HCT116 (cell line): ENCODE data around the gene SLC22A23. TPM values are rescaled to one million over a fixed set of nuclear protein-coding genes. Genes with fewer than 3 reads are reported as not detected.

Experiments
- ATAC-seq: fragments of 200-7000 bp; cut with Tn5 transposase; 2 replicates; pipeline ENCODE4 v1.9.1; 2020; ENCODE audit warnings: mild to moderate bottlenecking, moderate library complexity
- BruUV-seq: library from RNA; stranded (reverse); fragments of 400-500 nt; replicated peaks from 2 replicates; lab custom pipeline; 2021; lab: Mats Ljungman, UMichigan
- CTCF ChIA-PET: fragments of 300-600 bp; sonication (Branson Sonifier 250); formaldehyde crosslinking; loops from one replicate; lab custom pipeline; 2021; ENCODE audit warnings: antibody characterized with exemption; lab: Charles Lee
- POLR2A ChIA-PET: fragments of 300-600, 350-600 bp; sonication (Branson Sonifier 250); formaldehyde crosslinking; loops from one replicate; lab custom pipeline; 2021; ENCODE audit warnings: antibody characterized with exemption; lab: Charles Lee
- RAD21 ChIA-PET, 2 experiments: fragments of 300-600 bp; sonication (Branson Sonifier 250); formaldehyde crosslinking; loops; one replicate each; lab custom pipeline; 2023; ENCODE audit warnings: low total read pairs in 2 of 2; ENCODE audit not compliant: uncharacterized antibody in 2 of 2, unreplicated experiment in 2 of 2, low non-redundant PET in 1 of 2; lab: Charles Lee
- DNase-seq: peaks from one replicate; pipeline ENCODE4 v3.0.0-alpha.2; 2010; ENCODE audit warnings: low read depth, low spot score
- H2AFZ ChIP-seq: fragments of 200-600 bp; shearing (Covaris generic), sonication (generic); 2 replicates; pipeline ENCODE4 v1.6.1; 2017; ENCODE audit warnings: low read depth, mixed run types, mixed read lengths, antibody characterized with exemption, low read length; ENCODE audit not compliant: poor library complexity, severe bottlenecking
- H3K27ac ChIP-seq: 2 replicates; pipeline ENCODE4 v1.5.1; 2012; ENCODE audit warnings: low read depth, low read length
- H3K27me3 ChIP-seq: fragments of 200-600 bp; sonication (generic); 2 replicates; pipeline ENCODE4 v1.6.1; 2016; ENCODE audit warnings: mixed run types, low read length, mixed read lengths; ENCODE audit not compliant: insufficient read depth
- H3K36me3 ChIP-seq, 2 experiments: fragments of 200-500 bp in 1 of 2; fragments of 200-600 bp in 1 of 2; sonication (Bioruptor generic) in 1 of 2; sonication (generic) in 1 of 2; 2 replicates each; pipeline versions ENCODE4 v1.5.1 to v1.6.1; 2014 to 2016; ENCODE audit warnings: low read length in 2 of 2, inconsistent platforms in 1 of 2, mixed read lengths in 1 of 2, mixed run types in 1 of 2; ENCODE audit not compliant: insufficient read depth in 2 of 2, control insufficient read depth in 1 of 2
- H3K4me1 ChIP-seq, 2 experiments: fragments of 200-600 bp in 1 of 2; sonication (generic) in 1 of 2; 2 replicates each; pipeline versions ENCODE4 v1.5.1 to v1.6.1; 2012 to 2017; ENCODE audit warnings: low read length in 2 of 2, inconsistent platforms in 1 of 2, mild to moderate bottlenecking in 1 of 2, mixed read lengths in 1 of 2, mixed run types in 1 of 2, moderate library complexity in 1 of 2; ENCODE audit not compliant: insufficient read depth in 2 of 2, control insufficient read depth in 1 of 2
- H3K4me2 ChIP-seq: fragments of 200-600 bp; sonication (generic); 2 replicates; pipeline ENCODE4 v1.6.1; 2017; ENCODE audit warnings: mixed run types, low read length, mixed read lengths
- H3K4me3 ChIP-seq, 2 experiments: fragments of 200-600 bp in 1 of 2; sonication (generic) in 1 of 2; replicated peaks in 1 of 2; 2 replicates each; pipeline ENCODE4 v1.5.1; 2011 to 2016; ENCODE audit warnings: low read length in 2 of 2, control low read depth in 1 of 2, low read depth in 1 of 2, mild to moderate bottlenecking in 1 of 2, mixed read lengths in 1 of 2, mixed run types in 1 of 2
- H3K79me2 ChIP-seq: fragments of 200-600 bp; sonication (generic); 2 replicates; pipeline ENCODE4 v1.6.1; 2017; ENCODE audit warnings: mild to moderate bottlenecking, mixed run types, low read length, moderate library complexity, mixed read lengths; ENCODE audit not compliant: insufficient read depth
- H3K9ac ChIP-seq: fragments of 200-600 bp; sonication (generic); 2 replicates; pipeline ENCODE4 v1.6.1; 2016; ENCODE audit warnings: low read length, mixed read lengths
- H3K9me2 ChIP-seq: fragments of 200-600 bp; sonication (generic), shearing (Covaris generic); 2 replicates; pipeline ENCODE4 v1.6.1; 2017; ENCODE audit warnings: mixed run types, mild to moderate bottlenecking, moderate library complexity; ENCODE audit not compliant: insufficient read depth
- H3K9me3 ChIP-seq, 2 experiments: fragments of 200-500 bp in 1 of 2; fragments of 200-600 bp in 1 of 2; sonication (Bioruptor generic) in 1 of 2; sonication (generic) in 1 of 2; 2 replicates each; pipeline ENCODE4 v1.6.1; 2014 to 2017; ENCODE audit warnings: low read length in 2 of 2, mixed read lengths in 2 of 2, inconsistent platforms in 1 of 2, low read depth in 1 of 2, mild to moderate bottlenecking in 1 of 2, mixed run types in 1 of 2, moderate library complexity in 1 of 2; ENCODE audit not compliant: control insufficient read depth in 1 of 2, insufficient read depth in 1 of 2
- H4K20me1 ChIP-seq: fragments of 200-600 bp; sonication (generic), shearing (Covaris generic); 2 replicates; pipeline ENCODE4 v1.6.1; 2017; ENCODE audit warnings: mixed run types, mild to moderate bottlenecking, moderate library complexity; ENCODE audit not compliant: insufficient read depth
- CBX3 ChIP-seq: IDR thresholded peaks from 2 replicates; pipeline ENCODE4 v1.6.1; 2012; ENCODE audit warnings: low read depth
- ELF1 ChIP-seq: IDR thresholded peaks from 2 replicates; pipeline ENCODE4 v1.6.1; 2012; ENCODE audit warnings: low read depth, borderline replicate concordance
- EZH2 ChIP-seq: fragments of 200-600 bp; sonication (generic); IDR thresholded peaks from 2 replicates; pipeline ENCODE4 v1.6.1; 2017; ENCODE audit warnings: antibody characterized with exemption, mixed run types
- FOSL1 ChIP-seq: IDR thresholded peaks from 2 replicates; pipeline ENCODE4 v1.6.1; 2012; ENCODE audit warnings: low read depth
- JUND ChIP-seq: IDR thresholded peaks from 2 replicates; pipeline ENCODE4 v1.6.1; 2012
- POLR2A ChIP-seq: IDR thresholded peaks from 2 replicates; pipeline ENCODE4 v1.7.0; 2011; ENCODE audit warnings: borderline replicate concordance; ENCODE audit not compliant: insufficient read depth, insufficient read length; ENCODE audit errors: extremely low read depth
- POLR2AphosphoS5 ChIP-seq: IDR thresholded peaks from 2 replicates; pipeline ENCODE4 v1.6.1; 2011; ENCODE audit warnings: mild to moderate bottlenecking, low read depth, low read length, moderate library complexity
- SP1 ChIP-seq: IDR thresholded peaks from 2 replicates; pipeline ENCODE4 v1.6.1; 2012; ENCODE audit warnings: low read depth
- SRF ChIP-seq: IDR thresholded peaks from 2 replicates; pipeline ENCODE4 v1.6.1; 2012; ENCODE audit warnings: low read depth
- TCF7L2 ChIP-seq: IDR thresholded peaks from 2 replicates; pipeline ENCODE4 v1.7.0; 2011; ENCODE audit warnings: borderline replicate concordance, inconsistent platforms; ENCODE audit not compliant: insufficient read depth, insufficient read length; ENCODE audit errors: extremely low read depth
- ZNF274 ChIP-seq: fragments of 200-500 bp; sonication (Bioruptor generic); IDR thresholded peaks from 2 replicates; pipeline ENCODE4 v1.6.1; 2014; ENCODE audit warnings: mild to moderate bottlenecking, low read depth, low read length, inconsistent platforms
- intact Hi-C: fragments of 100-400 bp; cut with micrococcal nuclease; formaldehyde crosslinking; loops from 2 replicates; pipeline ENCODE4 v1.10.0; 2022
- total RNA-seq: library from RNA; stranded (reverse); gene quantifications from one replicate; pipeline ENCODE4 v1.2.1, GENCODE V29; 2021; ENCODE audit not compliant: unreplicated experiment
- TF ChIP-seq, protein P1 (sequence below): IDR thresholded peaks from 2 replicates; pipeline ENCODE4 v1.6.1; 2012; ENCODE audit warnings: low read depth
- TF ChIP-seq, protein P2 (sequence below): IDR thresholded peaks from 2 replicates; pipeline ENCODE4 v1.6.1; 2011; ENCODE audit warnings: mild to moderate bottlenecking, low read length, moderate library complexity; ENCODE audit not compliant: insufficient replicate concordance; ENCODE audit errors: extremely low read depth

SLC22A23 gene
- total RNA-seq, 1 experiment from 2014 or later = 11.5 TPM

DNA sequence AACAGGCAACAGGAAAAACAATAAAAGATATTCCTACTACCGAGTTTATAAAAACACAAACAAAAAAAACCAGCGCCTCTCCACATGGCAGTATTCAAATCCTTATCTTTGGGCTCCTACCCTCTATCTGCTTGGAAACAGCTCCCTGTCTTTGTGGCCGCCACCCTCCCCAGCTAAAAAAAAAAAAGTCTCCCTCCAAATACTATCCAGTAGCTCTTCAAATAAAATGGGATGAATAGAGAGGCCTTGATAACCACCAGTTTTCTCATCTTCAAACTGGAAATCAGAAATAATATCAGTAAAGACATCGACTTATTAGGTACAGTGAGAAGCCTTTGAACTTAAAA lies 101.9 kb downstream of the SLC22A23 start:
- Histone ChIP-seq H3K27ac (no peak overlapping the region), H3K27me3 (no peaks in the 10 kb centered on the region), H4K20me1 (no peaks in the 10 kb centered on the region), H3K4me3 (no peak overlapping the region), H3K36me3 (no peaks in the 10 kb centered on the region), H3K9me2 (no peaks in the 10 kb centered on the region), H3K9ac (no peak overlapping the region), H3K4me2 (no peak overlapping the region), H3K9me3 (no peaks in the 10 kb centered on the region), H2AFZ (no peak overlapping the region), H3K79me2 (no peaks in the 10 kb centered on the region), H3K4me1 (peaks cover 19 to 32% of the 10 kb centered on the region in 2 experiments)
- POLR2A ChIA-PET = no interaction called here
- DNase-seq (no peak), ATAC-seq (no peak)
- CTCF ChIA-PET = no interaction called here
- intact Hi-C loops = no loop called here
- TF ChIP-seq SP1 (no peak), POLR2A (no peak), EZH2 (no peak)
- BruUV-seq = no TSS peak
- RAD21 ChIA-PET = no interaction called here

DNA sequence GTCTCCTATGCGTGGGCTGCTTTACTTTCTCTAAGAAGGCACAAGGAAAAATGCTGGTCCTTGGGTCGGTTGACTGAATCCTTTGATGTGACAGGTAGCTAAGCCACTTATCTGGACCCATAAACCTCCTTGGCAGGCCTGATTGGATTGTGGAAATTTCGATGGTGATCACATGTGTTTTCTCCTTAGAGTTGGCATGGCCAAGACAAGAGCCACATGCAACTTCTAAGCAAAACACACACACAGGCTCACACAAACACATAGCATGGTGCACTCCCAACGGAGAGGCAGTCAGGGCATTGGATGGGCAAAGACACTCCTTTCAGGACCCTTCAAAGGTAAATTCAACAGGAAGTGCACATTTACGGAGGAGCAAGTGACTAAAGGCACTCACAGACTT lies 102.9 kb downstream of the SLC22A23 start:
- Histone ChIP-seq H3K4me1 (peaks cover 12 to 26% of the 10 kb centered on the region in 2 experiments; a peak in 3 of 4 replicates), H3K27me3 (no peaks in the 10 kb centered on the region), H3K9ac (no peak overlapping the region), H3K36me3 (no peaks in the 10 kb centered on the region), H2AFZ (no peak overlapping the region), H3K27ac (no peak overlapping the region), H3K9me3 (no peaks in the 10 kb centered on the region), H3K4me3 (no peak overlapping the region), H4K20me1 (no peaks in the 10 kb centered on the region), H3K9me2 (no peaks in the 10 kb centered on the region), H3K4me2 (no peak overlapping the region), H3K79me2 (no peaks in the 10 kb centered on the region)
- ATAC-seq (no peak), DNase-seq (no peak)
- intact Hi-C loops = no loop called here
- RAD21 ChIA-PET = no interaction called here
- CTCF ChIA-PET = no interaction called here
- no TSS peak for BruUV-seq
- POLR2A ChIA-PET = no interaction called here
- TF ChIP-seq SP1 (no peak), EZH2 (no peak), FOSL1 (no peak), ELF1 (no peak), SRF (no peak), POLR2A (no peak), TCF7L2 (no peak), JUND (no peak), CBX3 (no peak), POLR2AphosphoS5 (no peak), ZNF274 (no peak)
- TF ChIP-seq, protein P1, sequence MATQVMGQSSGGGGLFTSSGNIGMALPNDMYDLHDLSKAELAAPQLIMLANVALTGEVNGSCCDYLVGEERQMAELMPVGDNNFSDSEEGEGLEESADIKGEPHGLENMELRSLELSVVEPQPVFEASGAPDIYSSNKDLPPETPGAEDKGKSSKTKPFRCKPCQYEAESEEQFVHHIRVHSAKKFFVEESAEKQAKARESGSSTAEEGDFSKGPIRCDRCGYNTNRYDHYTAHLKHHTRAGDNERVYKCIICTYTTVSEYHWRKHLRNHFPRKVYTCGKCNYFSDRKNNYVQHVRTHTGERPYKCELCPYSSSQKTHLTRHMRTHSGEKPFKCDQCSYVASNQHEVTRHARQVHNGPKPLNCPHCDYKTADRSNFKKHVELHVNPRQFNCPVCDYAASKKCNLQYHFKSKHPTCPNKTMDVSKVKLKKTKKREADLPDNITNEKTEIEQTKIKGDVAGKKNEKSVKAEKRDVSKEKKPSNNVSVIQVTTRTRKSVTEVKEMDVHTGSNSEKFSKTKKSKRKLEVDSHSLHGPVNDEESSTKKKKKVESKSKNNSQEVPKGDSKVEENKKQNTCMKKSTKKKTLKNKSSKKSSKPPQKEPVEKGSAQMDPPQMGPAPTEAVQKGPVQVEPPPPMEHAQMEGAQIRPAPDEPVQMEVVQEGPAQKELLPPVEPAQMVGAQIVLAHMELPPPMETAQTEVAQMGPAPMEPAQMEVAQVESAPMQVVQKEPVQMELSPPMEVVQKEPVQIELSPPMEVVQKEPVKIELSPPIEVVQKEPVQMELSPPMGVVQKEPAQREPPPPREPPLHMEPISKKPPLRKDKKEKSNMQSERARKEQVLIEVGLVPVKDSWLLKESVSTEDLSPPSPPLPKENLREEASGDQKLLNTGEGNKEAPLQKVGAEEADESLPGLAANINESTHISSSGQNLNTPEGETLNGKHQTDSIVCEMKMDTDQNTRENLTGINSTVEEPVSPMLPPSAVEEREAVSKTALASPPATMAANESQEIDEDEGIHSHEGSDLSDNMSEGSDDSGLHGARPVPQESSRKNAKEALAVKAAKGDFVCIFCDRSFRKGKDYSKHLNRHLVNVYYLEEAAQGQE = no peak
- TF ChIP-seq, protein P2, sequence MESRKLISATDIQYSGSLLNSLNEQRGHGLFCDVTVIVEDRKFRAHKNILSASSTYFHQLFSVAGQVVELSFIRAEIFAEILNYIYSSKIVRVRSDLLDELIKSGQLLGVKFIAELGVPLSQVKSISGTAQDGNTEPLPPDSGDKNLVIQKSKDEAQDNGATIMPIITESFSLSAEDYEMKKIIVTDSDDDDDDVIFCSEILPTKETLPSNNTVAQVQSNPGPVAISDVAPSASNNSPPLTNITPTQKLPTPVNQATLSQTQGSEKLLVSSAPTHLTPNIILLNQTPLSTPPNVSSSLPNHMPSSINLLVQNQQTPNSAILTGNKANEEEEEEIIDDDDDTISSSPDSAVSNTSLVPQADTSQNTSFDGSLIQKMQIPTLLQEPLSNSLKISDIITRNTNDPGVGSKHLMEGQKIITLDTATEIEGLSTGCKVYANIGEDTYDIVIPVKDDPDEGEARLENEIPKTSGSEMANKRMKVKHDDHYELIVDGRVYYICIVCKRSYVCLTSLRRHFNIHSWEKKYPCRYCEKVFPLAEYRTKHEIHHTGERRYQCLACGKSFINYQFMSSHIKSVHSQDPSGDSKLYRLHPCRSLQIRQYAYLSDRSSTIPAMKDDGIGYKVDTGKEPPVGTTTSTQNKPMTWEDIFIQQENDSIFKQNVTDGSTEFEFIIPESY = no peak
